ENCODE results near the gene TNFSF13.
A peak's percentile ranks its signal among the peaks of the same experiment; 100 is the strongest.

TNFSF13 gene

DNA sequence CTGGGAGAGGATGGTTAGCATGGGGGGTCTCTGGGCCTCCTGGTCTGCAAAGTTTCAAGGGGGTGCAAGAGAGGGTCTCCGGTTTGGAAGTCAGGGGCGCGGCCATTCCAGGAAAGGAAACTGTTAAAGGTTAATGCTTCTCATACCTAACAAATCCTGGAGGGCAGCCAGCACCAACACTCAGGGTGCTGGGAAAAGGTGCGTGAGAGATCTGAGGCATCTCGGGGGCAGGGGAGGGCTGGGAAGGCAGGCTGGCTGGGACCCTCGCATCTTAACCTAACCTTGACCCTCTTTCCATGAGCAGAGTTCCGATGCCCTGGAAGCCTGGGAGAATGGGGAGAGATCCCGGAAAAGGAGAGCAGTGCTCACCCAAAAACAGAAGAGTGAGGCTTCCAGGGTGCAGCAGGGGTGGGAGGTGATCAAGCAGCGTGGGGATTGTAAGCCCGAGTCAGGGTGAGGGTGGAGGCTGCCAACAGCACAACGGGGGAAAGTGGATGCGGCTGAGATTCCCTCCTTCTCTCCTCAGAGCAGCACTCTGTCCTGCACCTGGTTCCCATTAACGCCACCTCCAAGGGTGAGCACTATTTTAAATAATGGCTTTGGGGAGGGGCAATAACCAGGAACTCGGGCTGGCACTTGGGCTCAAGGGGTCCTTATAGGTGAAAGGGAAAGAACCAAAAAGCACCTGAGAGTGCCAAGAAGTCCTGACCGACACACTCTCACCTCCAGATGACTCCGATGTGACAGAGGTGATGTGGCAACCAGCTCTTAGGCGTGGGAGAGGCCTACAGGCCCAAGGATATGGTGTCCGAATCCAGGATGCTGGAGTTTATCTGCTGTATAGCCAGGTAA lies 996 bp downstream of the TNFSF13 start:
- DNase-seq, result no peak
- TF ChIP-seq, protein P1, sequence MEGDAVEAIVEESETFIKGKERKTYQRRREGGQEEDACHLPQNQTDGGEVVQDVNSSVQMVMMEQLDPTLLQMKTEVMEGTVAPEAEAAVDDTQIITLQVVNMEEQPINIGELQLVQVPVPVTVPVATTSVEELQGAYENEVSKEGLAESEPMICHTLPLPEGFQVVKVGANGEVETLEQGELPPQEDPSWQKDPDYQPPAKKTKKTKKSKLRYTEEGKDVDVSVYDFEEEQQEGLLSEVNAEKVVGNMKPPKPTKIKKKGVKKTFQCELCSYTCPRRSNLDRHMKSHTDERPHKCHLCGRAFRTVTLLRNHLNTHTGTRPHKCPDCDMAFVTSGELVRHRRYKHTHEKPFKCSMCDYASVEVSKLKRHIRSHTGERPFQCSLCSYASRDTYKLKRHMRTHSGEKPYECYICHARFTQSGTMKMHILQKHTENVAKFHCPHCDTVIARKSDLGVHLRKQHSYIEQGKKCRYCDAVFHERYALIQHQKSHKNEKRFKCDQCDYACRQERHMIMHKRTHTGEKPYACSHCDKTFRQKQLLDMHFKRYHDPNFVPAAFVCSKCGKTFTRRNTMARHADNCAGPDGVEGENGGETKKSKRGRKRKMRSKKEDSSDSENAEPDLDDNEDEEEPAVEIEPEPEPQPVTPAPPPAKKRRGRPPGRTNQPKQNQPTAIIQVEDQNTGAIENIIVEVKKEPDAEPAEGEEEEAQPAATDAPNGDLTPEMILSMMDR (IDR thresholded peaks at IDR 0.05; ENCODE audit: low read depth, low read length, missing control alignments), result no peak
- Histone ChIP-seq H3K36me3 (replicated peaks) (peaks cover 8% of the 10 kb centered on the region), H3K27me3 (replicated peaks) (no peaks in the 10 kb centered on the region), H3K4me3 (ENCODE audit: low read depth, low read length) (no peak overlapping the region), H3K27ac (no peak overlapping the region)
- in situ Hi-C loops (cut with HindIII; ENCODE audit: low pct_ligation_motif_present, low sequenced_read_pairs), result no loop called here

GRCh38 chr17:7560172-7561027 lies 1.9 kb downstream of the TNFSF13 start:
- TF ChIP-seq, protein P1 (IDR thresholded peaks at IDR 0.05; ENCODE audit: low read depth, low read length, missing control alignments), result peak; percentile 90
- Histone ChIP-seq H3K36me3 (replicated peaks) (peaks cover 15% of the 10 kb centered on the region), H3K27me3 (replicated peaks) (no peaks in the 10 kb centered on the region), H3K4me3 (ENCODE audit: low read depth, low read length) (peak overlapping the region; percentile 83), H3K27ac (no peak overlapping the region)
- in situ Hi-C loops (cut with HindIII; ENCODE audit: low pct_ligation_motif_present, low sequenced_read_pairs), result no loop called here
- DNase-seq, result peak; percentile 49

- in situ Hi-C loops (cut with HindIII; ENCODE audit: low pct_ligation_motif_present, low sequenced_read_pairs), result no loop called here
- H3K36me3 ChIP-seq (replicated peaks), result peaks cover 21% of the 10 kb centered on the region
- H3K4me3 ChIP-seq (ENCODE audit: low read depth, low read length), result peak overlapping the region; percentile 83
- TF ChIP-seq, protein P1 (IDR thresholded peaks at IDR 0.05; ENCODE audit: low read depth, low read length, missing control alignments), result peak; percentile 90
- DNase-seq, result peak; percentile 84
- H3K27me3 ChIP-seq (replicated peaks), result no peaks in the 10 kb centered on the region
- peak overlapping the region; percentile 59 for H3K27ac ChIP-seq
Measured at GRCh38 chr17:7561028-7561575, 2.6 kb downstream of the TNFSF13 start.

DNA sequence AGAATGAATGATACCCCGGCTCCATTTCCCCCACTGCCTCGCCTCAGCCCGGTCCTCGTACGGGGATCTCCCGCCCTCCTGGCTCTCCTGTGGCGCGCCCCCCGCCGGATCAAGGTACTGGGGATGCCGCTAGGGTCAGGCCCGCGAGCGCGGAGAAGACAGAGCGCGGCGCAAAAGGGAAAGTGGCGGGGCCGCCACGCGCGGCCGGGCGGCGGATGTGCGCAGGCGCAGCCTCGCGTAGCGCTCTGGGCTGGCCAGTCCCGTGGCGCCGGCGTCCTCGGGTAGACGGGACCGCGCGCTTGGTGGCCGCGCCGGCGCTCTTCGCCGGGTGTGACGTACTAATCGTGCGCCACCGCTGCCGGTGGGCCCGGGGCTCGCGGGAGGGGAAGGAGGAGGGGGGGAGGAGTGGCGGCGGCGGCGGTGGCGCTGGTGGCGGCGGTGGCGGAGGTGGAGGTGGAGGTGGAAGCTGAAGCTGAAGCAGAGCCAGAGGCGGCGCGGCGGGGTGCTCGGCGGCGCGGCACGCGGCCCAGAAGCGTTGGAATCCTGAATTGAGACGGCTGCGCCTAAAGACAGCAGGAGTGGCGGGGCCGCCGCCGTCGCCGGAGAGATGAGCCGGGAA lies 3.1 kb downstream of the TNFSF13 start, which contains the start of gene SENP3:
Gene SENP3 (plus strand): TSS at position 331 of the 619 bp plus-strand sequence. CDS start 1,158 bp downstream, outside the sequence.
- Histone ChIP-seq H3K27ac (peak within 1 kb of the TSS; percentile 59), H3K36me3 (replicated peaks) (peaks cover 23% of the 10 kb centered on the region), H3K4me3 (ENCODE audit: low read depth, low read length) (peak within 1 kb of the TSS; percentile 83), H3K27me3 (replicated peaks) (no peaks in the 10 kb centered on the region)
- TF ChIP-seq, protein P1 (IDR thresholded peaks at IDR 0.05; ENCODE audit: low read depth, low read length, missing control alignments), result no peak
- DNase-seq, result peak; percentile 72
- in situ Hi-C loops (cut with HindIII; ENCODE audit: low pct_ligation_motif_present, low sequenced_read_pairs), result no loop called here

DNA sequence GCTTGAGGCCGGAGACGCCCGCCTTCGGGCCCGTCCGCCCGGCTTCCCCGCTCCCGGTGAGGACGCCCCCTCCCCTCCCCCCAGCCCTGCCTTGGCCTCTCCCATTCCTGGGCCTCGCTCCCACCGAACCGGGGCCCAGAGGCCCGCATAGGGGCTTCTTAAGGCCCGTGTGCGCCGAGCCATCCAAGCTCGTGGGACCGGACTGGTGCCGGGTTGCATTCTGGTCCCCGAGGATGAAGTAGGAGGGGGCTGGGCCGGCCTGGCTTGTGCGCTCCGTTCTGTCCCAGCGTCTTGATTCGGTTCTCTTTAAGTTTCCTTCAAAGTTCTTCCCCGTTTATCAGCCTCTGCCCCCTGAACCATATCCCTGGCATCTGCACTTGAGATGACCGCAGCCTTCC lies 3.7 kb downstream of the TNFSF13 start:
- Histone ChIP-seq H3K27me3 (replicated peaks) (no peaks in the 10 kb centered on the region), H3K27ac (peak overlapping the region; percentile 59), H3K36me3 (replicated peaks) (peaks cover 28% of the 10 kb centered on the region), H3K4me3 (ENCODE audit: low read depth, low read length) (peak overlapping the region; percentile 83)
- DNase-seq, result no peak
- TF ChIP-seq, protein P1 (IDR thresholded peaks at IDR 0.05; ENCODE audit: low read depth, low read length, missing control alignments), result no peak
- in situ Hi-C loops (cut with HindIII; ENCODE audit: low pct_ligation_motif_present, low sequenced_read_pairs), result no loop called here
